H1 (cell line): ENCODE measurements around the gene ZNF280B. TPM values are rescaled to one million over a fixed set of nuclear protein-coding genes. Genes with fewer than 3 reads are reported as not detected.

Source experiments
- CREB1 ChIP-seq: IDR thresholded peaks from 2 replicates; pipeline ENCODE4 v1.6.1; 2012; ENCODE audit warnings: inconsistent platforms
- MAFK ChIP-seq: IDR thresholded peaks from 2 replicates; pipeline ENCODE4 v1.6.1; 2012; ENCODE audit warnings: low read depth, mild to moderate bottlenecking, improper control_type of control experiment, low read length
- NANOG ChIP-seq: IDR thresholded peaks from 2 replicates; pipeline ENCODE4 v1.6.1; 2011; ENCODE audit warnings: low read length, low read depth, mild to moderate bottlenecking, inconsistent platforms; ENCODE audit not compliant: insufficient read depth, poor library complexity, severe bottlenecking
- SP1 ChIP-seq: IDR thresholded peaks from 2 replicates; pipeline ENCODE4 v1.6.1; 2011; ENCODE audit warnings: low read depth, low read length
- SUZ12 ChIP-seq: fragments of 200-600 bp; sonication (generic); IDR thresholded peaks from 2 replicates; pipeline ENCODE4 v1.6.1; 2012; ENCODE audit warnings: mild to moderate bottlenecking, inconsistent platforms, low read length, moderate library complexity, mixed read lengths
- polyA plus RNA-seq, 7 experiments: library from polyadenylated mRNA; depleted of rRNA in 3 of 7; stranded (reverse) in 5 of 7; unstranded in 2 of 7; fragments of >200 nt in 5 of 7; fragments of 200-250 nt in 2 of 7; gene quantifications; 1 replicate in 5 of 7; 2 replicates in 1 of 7; 4 replicates in 1 of 7; pipeline versions ENCODE4 v1.2.1 to v1.2.3, GENCODE V29; 2011 to 2013; ENCODE audit warnings: missing spikeins in 2 of 7, mixed read lengths in 2 of 7
- total RNA-seq: library from RNA; stranded (reverse); fragmentation: NEBNext Ultra II Directional; extraction: Animal tissue kit (Norgen Biotek cat#: 25700); gene quantifications from 2 replicates; pipeline ENCODE4 v1.2.1, GENCODE V29; 2021
- TF ChIP-seq, protein P1 (sequence below): IDR thresholded peaks from 2 replicates; pipeline ENCODE4 v1.6.1; 2012; ENCODE audit warnings: low read length, inconsistent platforms
- TF ChIP-seq, protein P2 (sequence below): IDR thresholded peaks from 2 replicates; pipeline ENCODE4 v1.6.1; 2012; ENCODE audit warnings: inconsistent platforms
- TF ChIP-seq, protein P3 (sequence below): fragments of 300-600 bp; sonication (generic); IDR thresholded peaks from 2 replicates; pipeline ENCODE4 v1.7.1; 2012; ENCODE audit warnings: low read length, moderate library complexity, mild to moderate bottlenecking, inconsistent platforms; ENCODE audit not compliant: insufficient replicate concordance

The ZNF280B gene
- total and polyA plus RNA-seq, 2 of the 8 experiments (the other 6 are each of a cell fraction or from before 2014, with no cell fraction given), result 4.8 to 11.7 TPM

GRCh38 chr22:22526125-22526912 is 17.8 kb upstream of the ZNF280B start (continued):
- TF ChIP-seq, protein P1, sequence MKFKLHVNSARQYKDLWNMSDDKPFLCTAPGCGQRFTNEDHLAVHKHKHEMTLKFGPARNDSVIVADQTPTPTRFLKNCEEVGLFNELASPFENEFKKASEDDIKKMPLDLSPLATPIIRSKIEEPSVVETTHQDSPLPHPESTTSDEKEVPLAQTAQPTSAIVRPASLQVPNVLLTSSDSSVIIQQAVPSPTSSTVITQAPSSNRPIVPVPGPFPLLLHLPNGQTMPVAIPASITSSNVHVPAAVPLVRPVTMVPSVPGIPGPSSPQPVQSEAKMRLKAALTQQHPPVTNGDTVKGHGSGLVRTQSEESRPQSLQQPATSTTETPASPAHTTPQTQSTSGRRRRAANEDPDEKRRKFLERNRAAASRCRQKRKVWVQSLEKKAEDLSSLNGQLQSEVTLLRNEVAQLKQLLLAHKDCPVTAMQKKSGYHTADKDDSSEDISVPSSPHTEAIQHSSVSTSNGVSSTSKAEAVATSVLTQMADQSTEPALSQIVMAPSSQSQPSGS, result no peak
- TF ChIP-seq, protein P2, sequence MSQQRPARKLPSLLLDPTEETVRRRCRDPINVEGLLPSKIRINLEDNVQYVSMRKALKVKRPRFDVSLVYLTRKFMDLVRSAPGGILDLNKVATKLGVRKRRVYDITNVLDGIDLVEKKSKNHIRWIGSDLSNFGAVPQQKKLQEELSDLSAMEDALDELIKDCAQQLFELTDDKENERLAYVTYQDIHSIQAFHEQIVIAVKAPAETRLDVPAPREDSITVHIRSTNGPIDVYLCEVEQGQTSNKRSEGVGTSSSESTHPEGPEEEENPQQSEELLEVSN, result no peak
- no peak for TF ChIP-seq SUZ12
- no peak for TF ChIP-seq SP1
- TF ChIP-seq CREB1, result no peak
- TF ChIP-seq, protein P3, sequence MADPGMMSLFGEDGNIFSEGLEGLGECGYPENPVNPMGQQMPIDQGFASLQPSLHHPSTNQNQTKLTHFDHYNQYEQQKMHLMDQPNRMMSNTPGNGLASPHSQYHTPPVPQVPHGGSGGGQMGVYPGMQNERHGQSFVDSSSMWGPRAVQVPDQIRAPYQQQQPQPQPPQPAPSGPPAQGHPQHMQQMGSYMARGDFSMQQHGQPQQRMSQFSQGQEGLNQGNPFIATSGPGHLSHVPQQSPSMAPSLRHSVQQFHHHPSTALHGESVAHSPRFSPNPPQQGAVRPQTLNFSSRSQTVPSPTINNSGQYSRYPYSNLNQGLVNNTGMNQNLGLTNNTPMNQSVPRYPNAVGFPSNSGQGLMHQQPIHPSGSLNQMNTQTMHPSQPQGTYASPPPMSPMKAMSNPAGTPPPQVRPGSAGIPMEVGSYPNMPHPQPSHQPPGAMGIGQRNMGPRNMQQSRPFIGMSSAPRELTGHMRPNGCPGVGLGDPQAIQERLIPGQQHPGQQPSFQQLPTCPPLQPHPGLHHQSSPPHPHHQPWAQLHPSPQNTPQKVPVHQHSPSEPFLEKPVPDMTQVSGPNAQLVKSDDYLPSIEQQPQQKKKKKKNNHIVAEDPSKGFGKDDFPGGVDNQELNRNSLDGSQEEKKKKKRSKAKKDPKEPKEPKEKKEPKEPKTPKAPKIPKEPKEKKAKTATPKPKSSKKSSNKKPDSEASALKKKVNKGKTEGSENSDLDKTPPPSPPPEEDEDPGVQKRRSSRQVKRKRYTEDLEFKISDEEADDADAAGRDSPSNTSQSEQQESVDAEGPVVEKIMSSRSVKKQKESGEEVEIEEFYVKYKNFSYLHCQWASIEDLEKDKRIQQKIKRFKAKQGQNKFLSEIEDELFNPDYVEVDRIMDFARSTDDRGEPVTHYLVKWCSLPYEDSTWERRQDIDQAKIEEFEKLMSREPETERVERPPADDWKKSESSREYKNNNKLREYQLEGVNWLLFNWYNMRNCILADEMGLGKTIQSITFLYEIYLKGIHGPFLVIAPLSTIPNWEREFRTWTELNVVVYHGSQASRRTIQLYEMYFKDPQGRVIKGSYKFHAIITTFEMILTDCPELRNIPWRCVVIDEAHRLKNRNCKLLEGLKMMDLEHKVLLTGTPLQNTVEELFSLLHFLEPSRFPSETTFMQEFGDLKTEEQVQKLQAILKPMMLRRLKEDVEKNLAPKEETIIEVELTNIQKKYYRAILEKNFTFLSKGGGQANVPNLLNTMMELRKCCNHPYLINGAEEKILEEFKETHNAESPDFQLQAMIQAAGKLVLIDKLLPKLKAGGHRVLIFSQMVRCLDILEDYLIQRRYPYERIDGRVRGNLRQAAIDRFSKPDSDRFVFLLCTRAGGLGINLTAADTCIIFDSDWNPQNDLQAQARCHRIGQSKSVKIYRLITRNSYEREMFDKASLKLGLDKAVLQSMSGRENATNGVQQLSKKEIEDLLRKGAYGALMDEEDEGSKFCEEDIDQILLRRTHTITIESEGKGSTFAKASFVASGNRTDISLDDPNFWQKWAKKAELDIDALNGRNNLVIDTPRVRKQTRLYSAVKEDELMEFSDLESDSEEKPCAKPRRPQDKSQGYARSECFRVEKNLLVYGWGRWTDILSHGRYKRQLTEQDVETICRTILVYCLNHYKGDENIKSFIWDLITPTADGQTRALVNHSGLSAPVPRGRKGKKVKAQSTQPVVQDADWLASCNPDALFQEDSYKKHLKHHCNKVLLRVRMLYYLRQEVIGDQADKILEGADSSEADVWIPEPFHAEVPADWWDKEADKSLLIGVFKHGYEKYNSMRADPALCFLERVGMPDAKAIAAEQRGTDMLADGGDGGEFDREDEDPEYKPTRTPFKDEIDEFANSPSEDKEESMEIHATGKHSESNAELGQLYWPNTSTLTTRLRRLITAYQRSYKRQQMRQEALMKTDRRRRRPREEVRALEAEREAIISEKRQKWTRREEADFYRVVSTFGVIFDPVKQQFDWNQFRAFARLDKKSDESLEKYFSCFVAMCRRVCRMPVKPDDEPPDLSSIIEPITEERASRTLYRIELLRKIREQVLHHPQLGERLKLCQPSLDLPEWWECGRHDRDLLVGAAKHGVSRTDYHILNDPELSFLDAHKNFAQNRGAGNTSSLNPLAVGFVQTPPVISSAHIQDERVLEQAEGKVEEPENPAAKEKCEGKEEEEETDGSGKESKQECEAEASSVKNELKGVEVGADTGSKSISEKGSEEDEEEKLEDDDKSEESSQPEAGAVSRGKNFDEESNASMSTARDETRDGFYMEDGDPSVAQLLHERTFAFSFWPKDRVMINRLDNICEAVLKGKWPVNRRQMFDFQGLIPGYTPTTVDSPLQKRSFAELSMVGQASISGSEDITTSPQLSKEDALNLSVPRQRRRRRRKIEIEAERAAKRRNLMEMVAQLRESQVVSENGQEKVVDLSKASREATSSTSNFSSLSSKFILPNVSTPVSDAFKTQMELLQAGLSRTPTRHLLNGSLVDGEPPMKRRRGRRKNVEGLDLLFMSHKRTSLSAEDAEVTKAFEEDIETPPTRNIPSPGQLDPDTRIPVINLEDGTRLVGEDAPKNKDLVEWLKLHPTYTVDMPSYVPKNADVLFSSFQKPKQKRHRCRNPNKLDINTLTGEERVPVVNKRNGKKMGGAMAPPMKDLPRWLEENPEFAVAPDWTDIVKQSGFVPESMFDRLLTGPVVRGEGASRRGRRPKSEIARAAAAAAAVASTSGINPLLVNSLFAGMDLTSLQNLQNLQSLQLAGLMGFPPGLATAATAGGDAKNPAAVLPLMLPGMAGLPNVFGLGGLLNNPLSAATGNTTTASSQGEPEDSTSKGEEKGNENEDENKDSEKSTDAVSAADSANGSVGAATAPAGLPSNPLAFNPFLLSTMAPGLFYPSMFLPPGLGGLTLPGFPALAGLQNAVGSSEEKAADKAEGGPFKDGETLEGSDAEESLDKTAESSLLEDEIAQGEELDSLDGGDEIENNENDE, result no peak
- TF ChIP-seq NANOG, result no peak
- TF ChIP-seq MAFK, result no peak; the same call in 1 of the 2 replicates
